Activated CD4-positive, alpha-beta T cell treated with anti-CD3 and anti-CD28 coated beads, Interleukin-2, amount 50 U/mL, for 16 hours (primary cell): ENCODE results near the gene TMEM116.

Experiments
- DNase-seq: peaks from one replicate; pipeline ENCODE4 v3.0.0-alpha.2; 2020

Gene TMEM116

DNA sequence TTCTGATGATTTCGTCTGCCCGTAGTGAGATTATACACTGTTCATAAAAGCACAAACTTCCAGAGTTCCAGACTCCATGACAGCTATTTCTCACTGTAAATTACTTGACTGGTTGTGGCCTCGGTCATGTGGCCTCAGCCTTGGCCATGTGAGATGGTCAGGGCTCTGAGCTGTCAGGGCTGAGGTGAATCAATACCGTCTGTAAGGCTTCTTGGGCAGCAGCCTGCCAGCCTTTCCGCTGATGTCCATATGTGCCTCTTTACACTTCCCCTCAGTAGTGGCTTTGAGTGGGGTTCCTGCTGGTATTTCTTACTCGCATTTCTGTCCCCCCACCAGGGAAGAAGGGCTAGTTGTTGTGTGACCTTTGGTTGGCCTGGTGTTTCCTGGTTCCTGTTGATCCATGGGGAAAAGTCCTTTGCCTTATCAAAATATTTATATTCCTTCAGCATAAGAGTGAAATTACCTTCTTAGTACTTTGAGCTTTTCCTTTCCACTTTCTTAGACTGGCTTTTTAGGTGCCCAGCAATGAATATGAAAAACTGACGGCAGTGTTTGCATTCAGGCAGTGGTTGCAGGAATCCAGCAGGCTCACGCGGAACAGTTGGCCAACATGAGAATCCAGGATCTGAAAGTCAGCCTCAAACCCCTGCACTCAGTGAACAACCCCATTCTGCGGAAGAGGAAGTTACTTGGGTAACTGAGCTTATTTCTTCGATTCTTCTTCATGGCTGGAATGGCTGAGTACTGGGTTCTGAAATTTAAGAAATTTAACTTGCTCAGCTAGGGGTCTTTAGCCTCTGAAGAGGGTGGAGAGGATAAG lies 124.8 kb downstream of the TMEM116 start:
- DNase-seq: no peak

DNA sequence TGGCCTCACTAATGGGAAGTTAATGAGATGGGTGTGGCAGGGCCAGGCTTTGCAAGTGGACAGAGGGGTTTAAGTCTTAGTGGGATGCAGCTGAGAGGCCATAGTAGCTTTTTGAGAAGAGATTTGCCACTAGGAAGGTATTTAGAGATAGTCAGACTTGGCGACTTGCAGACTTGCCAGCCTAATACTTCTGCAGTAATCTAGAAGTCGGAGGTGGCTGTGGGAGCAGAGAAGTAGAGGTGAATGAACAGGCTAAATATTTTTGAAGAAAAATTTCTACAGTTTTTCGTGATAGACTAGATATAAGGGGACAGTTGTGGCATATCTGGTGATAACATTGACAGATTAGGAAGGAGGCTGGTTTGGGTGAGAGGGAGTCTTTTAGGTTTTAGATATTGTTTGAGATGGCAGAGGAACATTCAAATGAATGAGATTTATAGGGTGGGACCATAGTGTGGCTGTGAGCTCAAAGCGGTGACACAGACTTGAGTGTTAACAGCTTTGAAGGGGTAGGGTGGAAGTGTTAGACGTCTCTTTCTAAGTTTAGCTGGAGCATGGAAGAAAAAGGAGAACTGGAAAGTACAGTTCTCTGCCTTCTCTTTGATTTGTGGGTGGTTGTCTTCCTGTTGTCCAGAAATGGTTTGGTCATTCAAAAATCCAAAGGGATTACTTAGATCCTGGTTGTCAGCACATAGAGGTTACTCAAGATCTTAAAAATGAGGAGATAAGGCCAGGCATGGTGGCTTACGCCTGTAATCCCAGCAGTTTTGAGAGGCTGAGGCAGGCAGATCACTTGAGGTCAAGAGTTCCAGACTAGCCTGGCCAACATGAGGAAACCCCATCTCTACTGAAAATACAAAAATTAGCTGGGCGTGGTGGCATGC lies 126.1 kb downstream of the TMEM116 start:
- DNase-seq: no peak

DNA sequence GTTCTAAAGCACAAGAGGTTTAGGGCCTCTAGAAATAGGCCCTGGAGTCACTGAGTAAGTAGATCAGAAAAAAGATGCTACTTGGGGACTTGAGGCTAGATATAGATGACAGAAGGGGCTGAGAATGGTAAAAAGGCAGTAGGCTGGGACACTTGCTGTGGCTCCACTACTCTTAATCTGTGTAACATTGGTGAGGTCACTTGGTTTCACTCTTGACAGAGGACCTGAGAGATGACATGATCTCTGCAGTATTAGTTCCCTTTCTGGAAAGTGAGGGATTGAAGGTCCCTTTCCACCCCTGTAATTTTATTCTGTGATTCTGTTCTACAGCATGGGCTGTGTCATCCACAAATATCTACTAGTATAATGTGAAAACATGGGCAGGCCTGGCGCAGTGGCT lies 131.2 kb downstream of the TMEM116 start:
- DNase-seq: no peak
